Activated naive CD4-positive, alpha-beta T cell treated with anti-CD3 and anti-CD28 coated beads for 36 hours (primary cell): Measurements from ENCODE around the gene GC. TPM values are rescaled to one million over a fixed set of nuclear protein-coding genes. Genes with fewer than 3 reads are reported as not detected.
"Not testable (repeated sequence)": the region's sequence is repeated elsewhere in the genome, so short reads cannot be mapped to it uniquely, and the experiment has no call there.

Experiments
- CTCF ChIA-PET: fragments of 350-600 bp; sonication (Branson Sonifier 250); formaldehyde crosslinking; loops from one replicate; lab custom pipeline; 2021; ENCODE audit warnings: antibody characterized with exemption; lab: Charles Lee
- DNase-seq: peaks from one replicate; pipeline ENCODE4 v3.0.0-alpha.2; 2020
- H3K27ac Mint-ChIP-seq: one replicate; pipeline ENCODE4 v1.8.0; 2021; ENCODE audit warnings: mild to moderate bottlenecking, mixed read lengths
- H3K27me3 Mint-ChIP-seq: one replicate; pipeline ENCODE4 v1.8.0; 2021; ENCODE audit warnings: low read depth, mixed read lengths
- H3K36me3 Mint-ChIP-seq: one replicate; pipeline ENCODE4 v1.8.0; 2021; ENCODE audit warnings: low read depth, mixed read lengths
- H3K4me1 Mint-ChIP-seq: one replicate; pipeline ENCODE4 v1.8.0; 2021; ENCODE audit warnings: low read depth, mixed read lengths
- H3K4me3 Mint-ChIP-seq: one replicate; pipeline ENCODE4 v1.8.0; 2021; ENCODE audit warnings: mild to moderate bottlenecking, moderate library complexity, mixed read lengths
- H3K9me3 Mint-ChIP-seq: one replicate; pipeline ENCODE4 v1.8.0; 2021; ENCODE audit warnings: mixed read lengths
- intact Hi-C: fragments of 100-400 bp; cut with micrococcal nuclease; formaldehyde crosslinking; loops from one replicate; pipeline ENCODE4 v1.15.1; 2023
- total RNA-seq, 2 experiments: library from RNA; stranded (reverse); gene quantifications; one replicate each; pipeline ENCODE4 v1.2.3, GENCODE V29; 2021

GC gene, protein sequence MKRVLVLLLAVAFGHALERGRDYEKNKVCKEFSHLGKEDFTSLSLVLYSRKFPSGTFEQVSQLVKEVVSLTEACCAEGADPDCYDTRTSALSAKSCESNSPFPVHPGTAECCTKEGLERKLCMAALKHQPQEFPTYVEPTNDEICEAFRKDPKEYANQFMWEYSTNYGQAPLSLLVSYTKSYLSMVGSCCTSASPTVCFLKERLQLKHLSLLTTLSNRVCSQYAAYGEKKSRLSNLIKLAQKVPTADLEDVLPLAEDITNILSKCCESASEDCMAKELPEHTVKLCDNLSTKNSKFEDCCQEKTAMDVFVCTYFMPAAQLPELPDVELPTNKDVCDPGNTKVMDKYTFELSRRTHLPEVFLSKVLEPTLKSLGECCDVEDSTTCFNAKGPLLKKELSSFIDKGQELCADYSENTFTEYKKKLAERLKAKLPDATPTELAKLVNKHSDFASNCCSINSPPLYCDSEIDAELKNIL
- not detected for total RNA-seq

DNA sequence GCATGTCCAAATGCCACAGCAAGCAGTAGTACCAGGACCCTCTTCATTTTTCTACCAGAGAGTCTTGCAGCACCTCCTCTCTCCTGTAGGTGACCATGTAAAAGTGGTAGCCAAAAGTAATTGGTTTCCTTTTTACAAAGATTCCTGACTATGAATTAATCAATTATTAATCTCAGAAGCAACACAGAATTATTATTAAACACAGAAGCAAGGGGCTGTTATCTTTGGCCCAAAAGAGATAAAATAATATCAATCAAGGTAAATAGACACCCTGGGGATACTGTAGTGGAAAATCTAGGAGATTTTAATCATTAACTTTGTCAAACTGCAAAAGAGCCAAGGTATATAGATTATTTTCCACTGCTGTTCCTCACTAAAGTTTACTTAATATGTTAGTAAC is at the start of gene GC:
Gene GC (minus strand): TSS at position 108 of the 400 bp plus-strand sequence. CDS start 61 bp downstream, at position 47.
- CTCF ChIA-PET, result no interaction called here
- intact Hi-C loops, result no loop called here
- Mint-ChIP-seq H3K4me3 (no peak within 1 kb of the TSS), H3K4me1 (no peaks in the 10 kb centered on the region), H3K27ac (no peak within 1 kb of the TSS), H3K27me3 (no peaks in the 10 kb centered on the region), H3K36me3 (no peaks in the 10 kb centered on the region), H3K9me3 (no peaks in the 10 kb centered on the region)
- no peak for DNase-seq

DNA sequence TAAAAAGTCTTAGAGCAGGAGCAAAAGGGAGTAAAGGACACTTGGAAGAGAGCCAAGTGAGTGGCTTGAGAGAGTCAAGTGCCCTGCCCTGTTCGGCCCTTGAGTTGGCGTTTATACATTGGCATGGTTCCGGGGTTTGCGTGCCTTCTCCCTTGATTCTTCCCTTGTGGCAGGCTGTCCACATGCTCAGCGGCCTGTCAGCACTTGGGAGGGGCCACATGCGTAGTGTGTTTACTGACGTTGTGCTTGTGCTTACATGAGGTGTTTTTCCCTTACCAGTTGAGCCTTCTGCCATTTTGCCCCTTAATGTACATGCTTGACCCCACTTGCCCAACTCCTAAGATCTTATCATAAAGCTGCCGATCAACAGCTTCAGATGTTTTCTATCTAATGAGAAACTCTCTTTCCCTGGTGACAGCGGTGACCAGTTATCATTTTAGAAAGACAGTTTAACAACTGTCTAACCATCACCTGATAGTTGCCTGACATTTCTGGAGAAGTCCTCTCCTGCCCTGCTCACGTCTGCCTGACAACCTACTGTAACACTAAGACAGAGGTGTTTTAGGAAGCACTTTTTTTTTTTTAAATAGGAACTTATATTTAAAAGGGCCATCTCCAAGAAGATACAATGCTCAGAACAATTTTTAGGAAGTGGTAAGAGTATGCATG is 49.5 kb upstream of the GC start:
- Mint-ChIP-seq H3K4me3 (no peak overlapping the region), H3K36me3 (no peaks in the 10 kb centered on the region), H3K27ac (no peak overlapping the region), H3K9me3 (peaks cover 2% of the 10 kb centered on the region), H3K27me3 (peaks cover 3% of the 10 kb centered on the region), H3K4me1 (no peaks in the 10 kb centered on the region)
- no peak for DNase-seq
- intact Hi-C loops, result no loop called here
- CTCF ChIA-PET, result no interaction called here

DNA sequence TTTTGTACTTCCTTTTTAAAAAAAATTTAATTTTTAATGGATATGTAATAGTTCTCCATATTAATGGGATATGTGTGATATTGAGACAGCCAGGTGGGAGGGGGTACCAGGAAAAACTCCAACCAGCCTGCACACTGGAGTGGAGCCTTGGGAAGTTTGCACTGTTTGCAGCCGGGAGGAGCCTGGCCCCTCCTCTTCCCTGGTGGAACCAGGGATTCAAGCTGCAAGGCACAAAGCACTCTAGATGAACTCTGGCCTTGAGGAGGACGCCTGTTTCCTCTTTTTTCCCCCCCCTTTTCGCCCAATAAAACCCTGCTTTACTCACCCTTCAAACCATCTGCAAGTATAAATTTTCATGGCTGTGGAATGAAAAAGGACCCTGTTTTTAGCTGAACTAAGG is 48.2 kb upstream of the GC start:
- intact Hi-C loops, result no loop called here
- Mint-ChIP-seq H3K4me3 (no peak overlapping the region), H3K36me3 (no peaks in the 10 kb centered on the region), H3K4me1 (no peaks in the 10 kb centered on the region), H3K27ac (no peak overlapping the region), H3K9me3 (peaks cover 2% of the 10 kb centered on the region), H3K27me3 (no peaks in the 10 kb centered on the region)
- DNase-seq, result no peak
- CTCF ChIA-PET, result no interaction called here

DNA sequence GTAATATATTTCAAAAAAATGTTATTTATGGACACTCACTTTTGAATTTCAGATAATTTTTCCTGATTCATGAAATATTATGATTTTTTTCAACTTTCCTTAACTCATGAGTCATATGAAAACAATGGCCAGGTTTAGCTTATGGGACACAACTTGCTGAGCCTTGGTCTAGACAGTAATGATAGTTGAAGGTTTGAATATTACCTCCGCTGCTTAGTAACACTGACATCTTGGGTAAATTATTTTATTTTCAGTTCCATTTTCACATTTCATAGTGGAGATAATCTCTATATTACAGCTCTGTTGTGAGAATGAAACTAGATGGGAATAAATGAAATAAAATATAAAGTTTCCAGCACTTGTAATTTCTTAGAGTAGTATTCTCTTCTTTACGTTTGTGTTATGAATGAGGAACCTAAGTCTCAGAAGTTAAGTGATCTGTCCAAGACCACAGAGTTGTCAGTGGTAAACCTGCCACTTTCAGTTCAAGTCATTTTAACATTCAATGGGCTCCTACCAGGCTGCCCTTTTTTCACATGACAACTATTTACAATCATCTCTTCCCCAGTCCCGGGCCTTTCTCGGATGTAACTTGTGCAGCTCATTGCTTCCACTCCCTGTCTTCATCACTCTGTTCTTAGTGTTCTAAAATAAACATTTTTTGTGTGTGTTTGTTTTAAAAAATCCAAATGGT is 46.8 kb upstream of the GC start:
- DNase-seq, result no peak
- Mint-ChIP-seq H3K4me1 (no peaks in the 10 kb centered on the region), H3K27me3 (no peaks in the 10 kb centered on the region), H3K36me3 (no peaks in the 10 kb centered on the region), H3K4me3 (no peak overlapping the region), H3K27ac (no peak overlapping the region), H3K9me3 (peaks cover 2% of the 10 kb centered on the region)
- intact Hi-C loops, result no loop called here
- CTCF ChIA-PET, result no interaction called here

DNA sequence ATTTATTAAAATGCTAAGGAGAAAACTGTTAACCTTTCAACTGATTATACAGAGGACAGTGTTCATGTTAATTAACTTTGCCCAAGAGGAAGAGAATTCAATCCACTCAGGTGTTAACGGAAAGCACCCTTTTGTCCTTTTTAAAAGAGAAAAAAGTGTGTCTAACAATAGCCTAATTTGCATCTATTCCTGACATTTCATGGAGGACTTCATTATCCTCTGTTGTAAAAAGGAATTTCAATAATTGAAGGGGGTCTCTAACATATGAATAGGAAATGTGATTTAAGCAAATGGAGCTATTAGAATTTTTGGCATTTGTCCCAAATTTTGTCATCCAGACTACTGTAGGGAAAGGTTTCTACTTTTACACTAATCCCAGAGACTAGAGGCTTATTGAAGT is 44.6 kb upstream of the GC start:
- no peak for DNase-seq
- Mint-ChIP-seq H3K9me3 (no peaks in the 10 kb centered on the region), H3K4me1 (no peaks in the 10 kb centered on the region), H3K27ac (no peak overlapping the region), H3K36me3 (no peaks in the 10 kb centered on the region), H3K4me3 (no peak overlapping the region), H3K27me3 (no peaks in the 10 kb centered on the region)
- intact Hi-C loops, result no loop called here
- CTCF ChIA-PET, result interaction anchor here (0.6 kb wide), 2 partner anchors 21 to 35 kb away, joined by 3 to 4 read pairs; no protein-coding TSS in a partner anchor

DNA sequence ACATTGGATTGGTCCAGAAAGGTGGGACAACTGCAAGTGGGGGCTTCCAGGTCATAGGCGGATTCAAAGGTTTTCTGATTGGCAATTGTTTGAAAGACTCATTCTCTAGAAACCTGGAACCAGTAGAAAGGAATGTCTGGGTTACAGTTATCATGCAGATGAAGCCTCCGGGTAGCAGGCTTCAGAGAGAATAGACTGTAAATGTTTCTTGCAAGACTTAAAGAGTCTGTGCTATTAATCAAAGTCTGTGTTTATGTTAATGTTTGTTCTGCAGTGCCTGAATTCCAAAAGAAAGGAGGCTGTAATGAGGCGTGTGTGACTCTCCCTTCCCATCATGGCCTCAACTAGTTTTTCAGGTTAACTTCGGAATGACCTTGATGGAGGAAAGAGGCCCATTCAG is 43.9 kb upstream of the GC start:
- no peaks in the 10 kb centered on the region for H3K27me3 Mint-ChIP-seq
- no peak for DNase-seq
- H3K36me3 Mint-ChIP-seq, result no peaks in the 10 kb centered on the region
- H3K4me3 Mint-ChIP-seq, result no peak overlapping the region
- CTCF ChIA-PET, result no interaction called here
- H3K9me3 Mint-ChIP-seq, result no peaks in the 10 kb centered on the region
- no peaks in the 10 kb centered on the region for H3K4me1 Mint-ChIP-seq
- H3K27ac Mint-ChIP-seq, result no peak overlapping the region
- intact Hi-C loops, result no loop called here

DNA sequence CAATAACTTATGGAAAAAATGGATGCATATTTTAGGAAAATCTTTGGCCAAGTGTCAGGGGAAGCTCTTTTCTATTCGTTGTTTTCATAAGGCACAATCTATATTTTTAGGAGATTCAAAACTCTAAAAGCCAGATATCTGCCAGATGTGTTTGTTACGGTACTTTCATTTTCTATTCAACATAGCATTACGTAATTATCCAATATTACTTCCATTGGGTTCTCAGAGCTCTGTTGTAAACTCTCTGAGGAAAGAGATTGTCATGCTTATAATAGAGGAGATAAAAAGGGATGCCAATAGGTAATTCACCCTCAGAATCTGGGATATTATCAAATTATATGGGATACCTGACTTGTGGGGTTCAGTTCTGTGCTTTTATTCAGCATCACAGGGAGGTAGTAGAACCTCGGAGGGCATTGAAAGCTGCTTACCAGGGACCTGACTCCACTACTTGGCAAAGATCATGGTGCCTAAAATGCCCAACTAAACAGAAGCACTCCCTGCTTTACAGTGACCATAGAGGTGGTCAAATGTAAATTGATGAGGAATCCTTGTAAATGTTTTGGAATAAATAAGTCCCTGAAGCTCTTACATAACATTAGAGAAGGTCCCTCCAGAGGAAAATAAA is 32.9 kb upstream of the GC start:
- intact Hi-C loops, result no loop called here
- H3K27me3 Mint-ChIP-seq, result peaks cover 5% of the 10 kb centered on the region
- DNase-seq, result no peak
- no peak overlapping the region for H3K4me3 Mint-ChIP-seq
- H3K36me3 Mint-ChIP-seq, result no peaks in the 10 kb centered on the region
- no peak overlapping the region for H3K27ac Mint-ChIP-seq
- H3K4me1 Mint-ChIP-seq, result no peaks in the 10 kb centered on the region
- no peaks in the 10 kb centered on the region for H3K9me3 Mint-ChIP-seq
- CTCF ChIA-PET, result no interaction called here

DNA sequence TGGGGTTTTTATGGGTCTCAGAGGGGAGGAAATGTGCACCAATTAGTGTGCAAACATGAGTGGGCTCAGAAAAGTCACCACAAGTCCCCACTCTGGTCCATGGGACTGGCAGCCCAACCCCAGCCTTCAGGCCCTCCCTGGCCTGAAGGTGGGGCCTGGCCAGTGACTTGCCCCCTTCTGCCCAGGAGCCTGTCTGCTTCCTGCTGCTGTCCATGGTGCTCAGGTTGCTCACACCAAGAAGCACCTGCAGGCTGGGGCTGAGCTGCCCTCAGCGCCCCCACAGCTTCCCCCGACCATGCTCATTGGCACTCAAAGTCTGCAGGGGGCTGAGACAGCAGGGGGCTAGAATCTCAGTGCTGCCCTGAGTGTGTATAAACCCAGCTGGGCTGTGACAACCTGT is 30.6 kb upstream of the GC start:
- H3K27me3 Mint-ChIP-seq, result peaks cover 5% of the 10 kb centered on the region
- no peak for DNase-seq
- no peak overlapping the region for H3K27ac Mint-ChIP-seq
- H3K36me3 Mint-ChIP-seq, result no peaks in the 10 kb centered on the region
- CTCF ChIA-PET, result no interaction called here
- H3K9me3 Mint-ChIP-seq, result no peaks in the 10 kb centered on the region
- intact Hi-C loops, result no loop called here
- H3K4me1 Mint-ChIP-seq, result no peaks in the 10 kb centered on the region
- H3K4me3 Mint-ChIP-seq, result no peak overlapping the region

DNA sequence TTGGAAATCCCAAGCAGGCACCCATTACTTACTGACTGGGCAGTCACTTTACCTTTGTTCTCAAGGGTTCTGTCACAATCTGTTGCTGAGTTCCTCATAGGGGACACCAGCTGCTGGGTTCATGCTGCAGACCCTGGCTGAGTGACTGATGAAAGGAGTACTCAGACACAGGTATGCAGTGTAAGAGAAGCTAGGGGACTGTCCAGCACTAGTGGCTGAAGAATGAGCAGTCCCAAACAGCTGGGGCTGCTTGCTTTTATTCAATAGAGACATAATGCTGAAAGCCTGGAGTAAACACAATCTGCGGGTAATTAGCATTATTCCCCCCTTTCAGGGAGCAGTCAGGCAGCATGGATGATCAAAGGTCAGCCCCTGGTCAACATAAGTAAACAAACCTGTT is 25.9 kb upstream of the GC start:
- DNase-seq, H3K27ac Mint-ChIP-seq, H3K4me1 Mint-ChIP-seq, H3K27me3 Mint-ChIP-seq, H3K9me3 Mint-ChIP-seq, H3K4me3 Mint-ChIP-seq, CTCF ChIA-PET, H3K36me3 Mint-ChIP-seq, intact Hi-C loops: not testable (repeated sequence)

DNA sequence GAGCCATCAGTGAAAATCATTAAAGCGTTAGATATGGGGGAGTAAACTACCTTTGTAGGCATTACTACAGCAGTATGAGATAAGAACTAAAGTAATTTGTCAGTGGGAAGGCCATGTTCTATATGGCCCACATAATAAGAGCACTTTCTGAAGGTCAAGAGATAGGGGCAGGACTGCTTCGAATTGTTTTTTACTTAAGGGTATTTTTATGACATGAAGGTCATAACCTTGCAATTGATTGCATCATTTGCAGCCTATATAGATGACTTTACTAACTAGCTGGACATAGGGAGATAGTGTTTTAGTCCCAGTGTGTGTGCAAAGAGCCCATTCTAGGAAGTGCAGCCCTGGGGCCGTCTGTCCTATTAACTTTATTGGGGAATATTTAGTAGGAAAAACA is 23.6 kb upstream of the GC start:
- CTCF ChIA-PET, result interaction anchor here (0.6 kb wide), 1 partner anchor 21 kb away, joined by 3 read pairs; no protein-coding TSS in a partner anchor
- no peak for DNase-seq
- no peaks in the 10 kb centered on the region for H3K9me3 Mint-ChIP-seq
- no peak overlapping the region for H3K4me3 Mint-ChIP-seq
- H3K4me1 Mint-ChIP-seq, result no peaks in the 10 kb centered on the region
- H3K36me3 Mint-ChIP-seq, result no peaks in the 10 kb centered on the region
- intact Hi-C loops, result no loop called here
- no peaks in the 10 kb centered on the region for H3K27me3 Mint-ChIP-seq
- no peak overlapping the region for H3K27ac Mint-ChIP-seq

DNA sequence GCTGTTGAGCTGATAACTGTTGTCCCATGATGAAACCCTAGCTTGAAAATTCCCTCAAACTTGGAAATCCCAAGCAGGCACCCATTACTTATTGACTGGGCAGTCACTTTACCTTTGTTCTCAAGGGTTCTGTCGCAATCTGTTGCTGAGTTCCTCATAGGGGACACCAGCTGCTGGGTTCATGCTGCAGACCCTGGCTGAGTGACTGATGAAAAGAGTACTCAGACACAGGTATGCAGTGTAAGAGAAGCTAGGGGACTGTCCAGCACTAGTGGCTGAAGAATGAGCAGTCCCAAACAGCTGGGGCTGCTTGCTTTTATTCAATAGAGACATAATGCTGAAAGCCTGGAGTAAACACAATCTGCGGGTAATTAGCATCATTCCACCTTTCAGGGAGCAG is 21.4 kb upstream of the GC start:
- H3K36me3 Mint-ChIP-seq, H3K4me3 Mint-ChIP-seq, H3K27ac Mint-ChIP-seq, CTCF ChIA-PET, H3K27me3 Mint-ChIP-seq, H3K4me1 Mint-ChIP-seq, DNase-seq, intact Hi-C loops, H3K9me3 Mint-ChIP-seq: not testable (repeated sequence)

DNA sequence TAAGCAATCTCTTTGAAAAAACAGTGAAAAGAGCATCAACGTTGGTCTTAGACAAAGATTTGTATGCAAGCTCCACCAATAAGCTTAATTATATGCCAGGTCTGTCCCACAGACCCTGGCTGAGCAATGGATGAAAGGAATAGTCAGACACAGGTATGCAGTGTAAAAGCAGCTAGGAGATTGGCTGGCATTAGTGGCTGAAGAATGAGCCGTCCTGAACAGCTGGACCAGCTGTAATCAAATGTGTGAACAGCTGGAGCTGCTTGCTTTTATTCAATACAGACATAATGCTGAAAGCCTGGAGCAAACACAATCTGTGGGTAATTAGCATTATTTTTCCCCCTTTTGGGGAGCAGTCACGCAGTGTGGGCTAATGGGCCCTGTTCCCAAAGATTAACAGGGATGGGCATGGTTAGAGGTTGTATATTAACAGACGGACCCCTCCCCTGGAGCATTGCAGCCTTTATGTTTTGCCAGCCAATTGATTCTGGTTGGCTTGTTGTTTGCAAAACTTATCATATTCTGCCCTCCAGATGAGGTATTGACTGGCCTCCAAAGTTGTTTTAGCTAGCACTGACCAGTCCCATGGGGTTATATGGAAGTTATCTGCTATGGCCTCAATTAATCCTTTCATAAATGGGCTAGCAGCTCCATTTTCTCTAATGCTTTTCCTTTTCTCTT is 20.3 kb upstream of the GC start:
- H3K27me3 Mint-ChIP-seq, H3K4me1 Mint-ChIP-seq, H3K27ac Mint-ChIP-seq, H3K9me3 Mint-ChIP-seq, CTCF ChIA-PET, H3K36me3 Mint-ChIP-seq, H3K4me3 Mint-ChIP-seq, DNase-seq, intact Hi-C loops: not testable (repeated sequence)
